Smooth muscle cell (in vitro differentiated cells): Measurements from ENCODE around the gene MN1. TPM values are rescaled to one million over a fixed set of nuclear protein-coding genes. Genes with fewer than 3 reads are reported as not detected.

Experiments
- DNase-seq: peaks from one replicate; lab custom pipeline; 2025; ENCODE audit not compliant: unreplicated experiment; lab: John Stamatoyannopoulos, UW
- H2AFZ ChIP-seq: fragments of 200-600 bp; sonication (generic); 2 replicates; pipeline ENCODE4 v1.6.0; 2016; ENCODE audit warnings: antibody characterized with exemption, low read depth, mild to moderate bottlenecking
- H3F3A ChIP-seq: fragments of 200-600 bp; sonication (generic); 2 replicates; pipeline ENCODE4 v1.6.0; 2017; ENCODE audit warnings: antibody characterized with exemption, low read depth
- H3K27ac ChIP-seq: fragments of 200-600 bp; sonication (generic); 2 replicates; pipeline ENCODE4 v1.5.1; 2016; ENCODE audit warnings: low read depth, mild to moderate bottlenecking
- H3K27me3 ChIP-seq: fragments of 200-600 bp; sonication (generic); 2 replicates; pipeline ENCODE4 v1.6.1; 2016; ENCODE audit warnings: low read depth, mild to moderate bottlenecking
- H3K36me3 ChIP-seq: fragments of 200-600 bp; sonication (generic); 2 replicates; pipeline ENCODE4 v1.5.1; 2016; ENCODE audit warnings: low read depth
- H3K4me1 ChIP-seq: fragments of 200-600 bp; sonication (generic); 2 replicates; pipeline ENCODE4 v1.5.1; 2016; ENCODE audit warnings: low read depth
- H3K4me2 ChIP-seq: fragments of 200-600 bp; sonication (generic); 2 replicates; pipeline ENCODE4 v1.6.0; 2016; ENCODE audit warnings: mild to moderate bottlenecking
- H3K4me3 ChIP-seq: fragments of 200-600 bp; sonication (generic); 2 replicates; pipeline ENCODE4 v1.5.1; 2016; ENCODE audit warnings: mild to moderate bottlenecking
- H3K79me2 ChIP-seq: fragments of 200-600 bp; sonication (generic); 2 replicates; pipeline ENCODE4 v1.6.0; 2016; ENCODE audit warnings: low read depth, mild to moderate bottlenecking
- H3K9ac ChIP-seq: fragments of 200-600 bp; sonication (generic); 2 replicates; pipeline ENCODE4 v1.6.0; 2016; ENCODE audit warnings: low read depth
- H3K9me3 ChIP-seq: fragments of 200-600 bp; sonication (generic); replicated peaks from 2 replicates; pipeline ENCODE4 v1.5.1; 2016; ENCODE audit warnings: low read depth
- H4K20me1 ChIP-seq: fragments of 200-600 bp; sonication (generic); 2 replicates; pipeline ENCODE4 v1.6.0; 2016; ENCODE audit warnings: low read depth
- CTCF ChIP-seq: fragments of 200-600 bp; sonication (generic); IDR thresholded peaks from 2 replicates; pipeline ENCODE4 v1.5.1; 2017; ENCODE audit warnings: borderline replicate concordance, mild to moderate bottlenecking, antibody characterized with exemption; ENCODE audit not compliant: insufficient read depth, poor library complexity, severe bottlenecking
- WGBS: methylation state at CpG from one replicate; pipeline ENCODE4 v1.1.7; 2016; ENCODE audit warnings: low lambda C conversion rate; 5-methylcytosine and 5-hydroxymethylcytosine counted together
- polyA plus RNA-seq: library from polyadenylated mRNA; unstranded; fragments of >200 nt; fragmentation: Nextera tagmentation; extraction: Ambion mirVana; gene quantifications from 2 replicates; pipeline ENCODE4 v1.2.1, GENCODE V29; 2016
- total RNA-seq: library from RNA; depleted of rRNA; stranded (reverse); fragments of >200 nt; gene quantifications from 2 replicates; pipeline ENCODE4 v1.2.3, GENCODE V29; 2014

Gene MN1
- total and polyA plus RNA-seq, 2 experiments from 2014 or later = 0.98 to 3.3 TPM

- no peak overlapping the region for H3K9ac ChIP-seq
- H4K20me1 ChIP-seq = no peaks in the 10 kb centered on the region
- H2AFZ ChIP-seq = no peak overlapping the region
- no peak overlapping the region for H3K4me3 ChIP-seq
- no peak for TF ChIP-seq CTCF
- H3K36me3 ChIP-seq = no peaks in the 10 kb centered on the region
- no peaks in the 10 kb centered on the region for H3K9me3 ChIP-seq
- H3K79me2 ChIP-seq = no peaks in the 10 kb centered on the region
- no peaks in the 10 kb centered on the region for H3K27me3 ChIP-seq
- H3K4me2 ChIP-seq = no peak overlapping the region
- no peak for DNase-seq
- no peak overlapping the region for H3K27ac ChIP-seq
- peaks cover 11% of the 10 kb centered on the region for H3K4me1 ChIP-seq
- WGBS = 98% methylated on average over 5 of the region's 5 CpGs
- H3F3A ChIP-seq = no peaks in the 10 kb centered on the region
Measured at GRCh38 chr22:27725661-27726060, 75.9 kb downstream of the MN1 start.

GRCh38 chr22:27724709-27725108 lies 76.8 kb downstream of the MN1 start:
- H3F3A ChIP-seq = no peaks in the 10 kb centered on the region
- peaks cover 11% of the 10 kb centered on the region for H3K4me1 ChIP-seq
- no peak overlapping the region for H2AFZ ChIP-seq
- H3K4me2 ChIP-seq = no peak overlapping the region
- no peak overlapping the region for H3K27ac ChIP-seq
- no peak for TF ChIP-seq CTCF
- no peaks in the 10 kb centered on the region for H3K36me3 ChIP-seq
- DNase-seq = no peak
- no peak overlapping the region for H3K9ac ChIP-seq
- no peaks in the 10 kb centered on the region for H4K20me1 ChIP-seq
- no peak overlapping the region for H3K4me3 ChIP-seq
- 93% methylated on average over 4 of the region's 4 CpGs for WGBS
- H3K27me3 ChIP-seq = no peaks in the 10 kb centered on the region
- no peaks in the 10 kb centered on the region for H3K79me2 ChIP-seq
- H3K9me3 ChIP-seq = no peaks in the 10 kb centered on the region

GRCh38 chr22:27724157-27724556 lies 77.4 kb downstream of the MN1 start:
- Histone ChIP-seq H3K79me2 (no peaks in the 10 kb centered on the region), H2AFZ (no peak overlapping the region), H3F3A (no peaks in the 10 kb centered on the region), H3K4me2 (no peak overlapping the region), H3K4me1 (peaks cover 11% of the 10 kb centered on the region), H3K9ac (no peak overlapping the region), H3K27me3 (no peaks in the 10 kb centered on the region), H3K27ac (no peak overlapping the region), H3K36me3 (no peaks in the 10 kb centered on the region), H3K4me3 (no peak overlapping the region), H4K20me1 (no peaks in the 10 kb centered on the region), H3K9me3 (no peaks in the 10 kb centered on the region)
- WGBS = 68% methylated on average over 1 of the region's 1 CpG
- DNase-seq = no peak
- TF ChIP-seq CTCF = no peak

- 83% methylated on average over 2 of the region's 2 CpGs for WGBS
- DNase-seq = no peak
- Histone ChIP-seq H3F3A (no peaks in the 10 kb centered on the region), H4K20me1 (no peaks in the 10 kb centered on the region), H3K9ac (no peak overlapping the region), H3K79me2 (no peaks in the 10 kb centered on the region), H3K4me1 (peaks cover 11% of the 10 kb centered on the region), H3K9me3 (no peaks in the 10 kb centered on the region), H2AFZ (no peak overlapping the region), H3K36me3 (no peaks in the 10 kb centered on the region), H3K4me2 (no peak overlapping the region), H3K4me3 (no peak overlapping the region), H3K27ac (no peak overlapping the region), H3K27me3 (no peaks in the 10 kb centered on the region)
- TF ChIP-seq CTCF = no peak
Measured at GRCh38 chr22:27723708-27724107, 77.8 kb downstream of the MN1 start.
